HG02884 (cell line): ENCODE data around the gene FRYL.
"Not testable (repeated sequence)": the region's sequence is repeated elsewhere in the genome, so short reads cannot be mapped to it uniquely, and the experiment has no call there.

Source experiments
- ATAC-seq: cut with Tn5 transposase; IDR thresholded peaks from one replicate; pipeline ENCODE4 v1.9.1; 2021; ENCODE audit warnings: mild to moderate bottlenecking, moderate library complexity; ENCODE audit not compliant: unreplicated experiment

The FRYL gene

DNA sequence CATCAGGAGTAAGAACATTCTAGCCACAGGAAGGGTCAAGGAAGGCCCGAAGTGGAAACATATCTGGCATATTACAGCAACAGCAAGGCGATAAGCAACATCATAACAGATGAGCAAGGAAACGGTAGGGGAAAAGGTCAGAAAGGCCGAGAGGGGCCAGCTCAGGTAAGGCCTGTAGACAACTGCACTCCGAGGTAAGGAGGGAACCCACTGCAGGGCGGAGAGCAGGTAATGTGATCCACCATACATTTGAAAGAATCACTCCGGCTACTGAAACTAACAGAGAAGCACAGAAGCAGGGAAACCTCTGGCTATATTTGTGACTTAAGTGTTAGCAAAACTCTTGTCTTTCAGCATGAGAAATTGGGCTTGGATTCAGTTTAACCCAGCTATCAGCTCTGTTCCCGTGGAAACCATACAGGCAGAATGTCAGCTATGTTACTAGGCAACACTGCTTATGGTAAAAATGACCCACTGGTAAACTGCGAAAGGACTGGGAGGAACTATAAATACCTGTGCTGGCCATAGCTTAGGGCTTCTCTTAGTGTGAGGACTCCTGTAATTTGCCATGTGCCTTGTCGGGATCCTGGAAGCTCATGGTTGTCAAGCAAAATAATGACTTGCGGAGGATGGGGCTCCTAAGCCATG lies 31.0 kb downstream of the FRYL start:
- ATAC-seq, result no peak

DNA sequence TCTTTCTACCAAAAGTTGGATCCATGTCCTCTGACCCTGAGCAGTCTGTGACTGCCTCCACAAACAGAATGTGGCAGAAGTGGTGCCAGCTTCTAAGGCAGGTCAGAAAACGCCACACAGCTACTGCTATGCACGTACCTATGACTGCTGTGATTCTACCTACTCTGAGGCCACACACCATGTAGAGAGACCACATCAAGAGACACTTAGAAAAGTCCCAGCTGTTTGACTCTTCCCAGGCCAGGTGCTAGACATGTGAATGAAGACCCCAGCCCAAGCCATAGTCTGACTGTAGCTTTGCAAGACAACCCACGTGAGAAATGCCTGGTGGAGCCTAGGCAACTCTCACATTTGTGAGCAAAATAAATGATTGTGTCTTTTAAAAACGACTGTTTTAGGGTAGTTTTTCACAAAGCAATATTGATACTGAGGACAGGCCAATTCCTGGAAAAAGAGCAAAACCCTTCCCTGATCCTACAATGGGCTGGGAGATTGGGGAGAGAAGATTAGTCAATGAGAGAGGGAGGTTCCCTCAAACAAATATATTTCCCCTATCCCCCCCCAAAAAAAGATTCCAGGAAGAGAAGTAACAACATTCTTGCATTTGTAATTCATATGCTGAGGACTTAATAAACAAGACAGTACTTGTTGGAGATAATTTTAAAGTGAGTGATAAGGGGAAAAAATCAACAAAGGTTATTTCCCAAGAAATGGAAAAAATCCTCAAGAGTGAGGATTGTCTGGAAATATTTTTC lies 33.3 kb downstream of the FRYL start:
- ATAC-seq, result no peak

DNA sequence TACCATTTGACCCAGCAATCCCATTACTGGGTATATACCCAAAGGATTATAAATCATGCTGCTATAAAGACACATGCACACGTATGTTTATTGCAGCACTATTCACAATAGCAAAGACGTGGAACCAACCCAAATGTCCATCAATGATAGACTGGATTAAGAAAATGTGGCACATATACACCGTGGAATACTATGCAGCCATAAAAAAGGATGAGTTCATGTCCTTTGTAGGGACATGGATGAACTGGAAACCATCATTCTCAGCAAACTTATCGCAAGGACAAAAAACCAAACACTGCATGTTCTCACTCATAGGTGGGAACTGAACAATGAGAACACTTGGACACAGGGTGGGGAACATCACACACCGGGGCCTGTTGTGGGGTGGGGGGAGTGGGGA lies 34.9 kb downstream of the FRYL start:
- not testable (repeated sequence) for ATAC-seq

DNA sequence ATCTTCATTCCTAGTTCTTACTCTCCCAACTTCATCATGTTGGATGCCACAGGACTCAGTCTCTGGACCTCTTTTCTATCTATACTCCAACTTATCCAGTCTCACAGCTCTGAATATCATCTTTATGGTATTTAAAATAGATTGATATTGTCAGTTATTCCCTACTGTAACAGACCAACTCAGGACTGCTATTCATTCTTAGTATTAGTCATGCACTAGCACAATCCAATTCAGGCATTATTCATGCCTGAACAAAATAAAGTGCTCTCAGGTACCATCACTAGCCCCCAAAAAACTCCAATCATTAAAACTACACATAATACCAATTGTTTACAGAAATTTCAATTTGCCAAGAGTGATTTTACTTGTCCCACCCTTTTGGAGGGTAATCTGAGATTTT lies 37.7 kb downstream of the FRYL start:
- ATAC-seq, result no peak

- ATAC-seq, result peak; percentile 54
Measured at GRCh38 chr4:48739560-48740019, 40.5 kb downstream of the FRYL start.

- no peak for ATAC-seq
Measured at GRCh38 chr4:48738856-48739255, 41.2 kb downstream of the FRYL start.

- ATAC-seq, result not testable (repeated sequence)
Measured at GRCh38 chr4:48728906-48729496, 51.1 kb downstream of the FRYL start.

DNA sequence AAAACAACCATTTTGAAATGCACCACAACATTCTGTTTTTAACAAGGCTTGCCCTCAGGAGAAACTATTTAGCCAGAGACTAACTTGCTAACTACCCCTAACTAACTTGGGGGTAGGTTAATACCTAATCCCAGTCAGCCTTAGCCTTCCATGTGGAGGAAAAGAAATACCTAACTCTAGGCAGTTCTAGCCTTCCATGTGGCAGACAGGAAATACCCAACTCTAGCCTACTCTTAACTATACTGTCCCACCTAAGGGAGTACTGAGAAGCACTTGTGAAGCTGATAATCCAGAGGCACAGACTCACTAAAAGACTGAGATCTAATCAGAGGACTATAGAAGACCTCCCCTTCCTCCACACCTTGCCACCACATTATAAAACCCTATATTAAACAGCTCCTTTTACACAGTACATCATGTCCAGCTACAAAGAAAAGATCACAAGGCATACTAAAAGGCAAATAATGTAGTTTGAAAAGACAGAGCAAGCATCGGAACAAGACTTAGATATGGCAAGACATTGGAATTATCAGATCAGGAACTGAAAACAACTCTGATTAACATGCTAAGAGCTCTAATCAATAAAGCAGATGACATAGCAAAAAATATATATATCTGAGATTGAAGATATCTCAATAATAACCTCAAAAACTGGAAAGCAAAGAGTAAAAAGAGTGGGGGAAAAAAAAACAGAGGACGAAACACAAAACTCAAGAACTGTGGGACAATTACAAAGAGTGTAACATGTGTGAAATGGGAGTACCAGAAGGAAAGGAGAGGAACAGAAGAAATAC lies 52.2 kb downstream of the FRYL start:
- ATAC-seq, result peak; percentile 48

DNA sequence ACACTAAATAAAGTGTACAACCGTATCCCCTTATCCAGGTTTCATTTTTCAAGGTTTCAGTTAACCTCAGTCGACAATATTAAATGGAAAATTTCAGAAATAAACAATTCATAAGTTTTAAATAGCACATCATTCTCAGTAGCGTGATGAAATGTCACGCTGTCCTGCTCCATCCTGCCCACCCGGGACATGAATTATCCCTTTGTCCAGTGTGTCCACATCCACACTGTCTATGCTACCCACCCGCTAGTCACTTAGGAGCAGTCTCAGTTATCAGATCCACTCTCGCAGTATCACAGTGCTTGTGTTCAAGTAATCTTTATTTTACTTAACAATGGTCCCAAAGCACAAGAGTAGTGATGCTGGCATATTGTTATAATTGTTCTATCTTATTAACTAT lies 54.7 kb downstream of the FRYL start:
- ATAC-seq, result no peak

GRCh38 chr4:48722509-48723446 lies 57.3 kb downstream of the FRYL start:
- no peak for ATAC-seq

GRCh38 chr4:48720459-48720858 lies 59.6 kb downstream of the FRYL start:
- ATAC-seq, result no peak

DNA sequence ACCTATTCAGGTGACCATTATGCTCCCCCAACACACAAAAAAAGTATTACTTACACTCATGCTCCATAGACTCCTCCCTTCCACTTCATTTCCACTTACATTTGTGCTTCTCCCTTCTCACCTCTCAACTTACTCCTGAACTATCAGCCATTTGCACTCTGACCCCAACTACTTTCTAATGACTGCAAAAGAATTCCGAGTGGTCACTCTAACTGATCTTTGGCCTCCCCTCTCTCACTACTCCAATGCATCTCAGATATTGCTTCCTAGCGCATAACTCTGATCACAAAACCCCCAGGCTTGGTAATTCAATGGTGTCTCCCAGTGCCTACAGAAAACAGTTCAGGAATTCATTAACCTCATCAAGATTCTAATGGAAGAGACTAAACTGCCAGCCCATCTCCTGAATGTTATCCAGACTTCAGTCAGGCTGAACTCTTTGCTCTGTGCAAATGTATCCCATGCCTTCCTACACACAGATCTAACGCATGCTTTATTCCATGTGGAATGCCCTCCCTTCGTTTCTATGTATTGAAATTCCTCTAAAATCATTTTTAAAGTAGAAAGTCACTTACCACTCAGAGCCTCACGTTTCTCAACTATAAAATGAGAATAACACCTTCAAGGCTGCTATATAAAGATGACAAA lies 61.1 kb downstream of the FRYL start:
- no peak for ATAC-seq

DNA sequence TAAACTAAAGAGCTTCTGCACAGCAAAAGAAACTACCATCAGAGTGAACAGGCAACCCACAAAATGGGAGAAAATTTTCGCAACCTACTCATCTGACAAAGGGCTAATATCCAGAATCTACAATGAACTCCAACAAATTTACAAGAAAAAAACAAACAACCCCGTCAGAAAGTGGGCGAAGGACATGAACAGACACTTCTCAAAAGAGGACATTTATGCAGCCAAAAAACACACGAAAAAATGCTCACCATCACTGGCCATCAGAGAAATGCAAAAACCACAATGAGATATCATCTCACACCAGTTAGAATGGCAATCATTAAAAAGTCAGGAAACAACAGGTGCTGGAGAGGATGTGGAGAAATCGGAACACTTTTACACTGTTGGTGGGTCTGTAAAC lies 63.8 kb downstream of the FRYL start:
- not testable (repeated sequence) for ATAC-seq

GRCh38 chr4:48710446-48711209 lies 69.5 kb downstream of the FRYL start:
- no peak for ATAC-seq

- no peak for ATAC-seq
Measured at GRCh38 chr4:48709901-48710300, 70.2 kb downstream of the FRYL start.

GRCh38 chr4:48708610-48709009 lies 71.5 kb downstream of the FRYL start:
- no peak for ATAC-seq

DNA sequence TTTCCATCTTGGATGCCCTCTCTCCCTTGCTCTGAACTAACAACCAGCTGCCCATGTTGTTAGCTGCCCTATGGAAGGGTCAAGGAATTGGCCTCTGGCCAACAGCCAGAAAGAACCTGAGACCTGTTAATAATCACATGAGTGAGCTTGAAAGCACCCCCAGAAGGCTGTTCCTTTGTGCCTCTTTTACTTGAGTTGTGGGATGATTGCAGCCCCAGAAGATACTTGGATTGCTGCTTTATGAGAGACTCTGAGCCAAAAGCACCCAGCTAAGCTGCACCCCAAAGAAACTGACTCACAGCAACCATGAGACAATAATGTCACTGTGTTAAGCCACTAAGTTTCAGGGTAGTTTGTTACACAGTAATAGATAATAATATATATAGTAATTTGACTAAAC lies 73.3 kb downstream of the FRYL start:
- no peak for ATAC-seq

DNA sequence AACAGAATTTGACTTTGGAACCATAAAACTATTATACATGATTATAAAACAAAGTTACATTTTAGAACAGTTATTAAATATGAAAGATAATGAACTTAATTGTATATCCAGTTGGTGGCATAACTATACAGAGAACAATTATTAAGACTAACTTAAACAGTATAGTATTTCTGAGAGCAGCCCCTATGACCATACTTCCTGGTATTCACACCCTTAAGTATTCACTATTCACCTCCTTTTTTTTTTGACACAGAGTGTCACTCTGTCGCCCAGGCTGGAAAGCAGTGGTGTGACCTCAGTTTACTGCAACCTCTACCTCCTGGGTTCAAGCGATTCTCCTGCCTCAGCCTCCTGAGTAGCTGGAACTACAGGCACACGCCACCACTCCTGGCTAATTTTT lies 74.5 kb downstream of the FRYL start:
- ATAC-seq, result no peak
